COR-L47 (cell line): ENCODE data around the gene FOXP1.
"Not testable (repeated sequence)": the region's sequence is repeated elsewhere in the genome, so short reads cannot be mapped to it uniquely, and the experiment has no call there.

ENCODE experiments used
- DNase-seq: peaks from one replicate; lab custom pipeline; 2025; lab: John Stamatoyannopoulos, UW

FOXP1 gene

DNA sequence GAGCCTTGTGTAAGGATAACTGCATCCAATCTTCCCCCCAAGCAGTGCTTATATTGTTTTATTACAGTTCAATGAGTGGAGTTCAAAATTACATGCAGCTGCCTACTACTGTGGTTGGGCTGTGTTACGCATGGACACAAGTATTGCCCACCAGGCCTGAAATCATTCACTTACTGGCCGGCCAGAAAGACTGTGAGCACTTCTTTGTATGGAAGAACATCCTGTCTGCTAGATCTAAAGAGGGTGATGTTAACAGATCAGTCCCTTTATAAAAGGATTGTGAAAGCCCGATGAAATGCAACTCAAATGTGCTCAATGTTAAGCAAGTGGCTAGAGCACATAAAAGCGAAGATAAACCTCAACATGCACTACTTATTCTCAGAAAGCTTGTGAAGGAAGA lies 132.5 kb downstream of the FOXP1 start:
- no peak for DNase-seq

DNA sequence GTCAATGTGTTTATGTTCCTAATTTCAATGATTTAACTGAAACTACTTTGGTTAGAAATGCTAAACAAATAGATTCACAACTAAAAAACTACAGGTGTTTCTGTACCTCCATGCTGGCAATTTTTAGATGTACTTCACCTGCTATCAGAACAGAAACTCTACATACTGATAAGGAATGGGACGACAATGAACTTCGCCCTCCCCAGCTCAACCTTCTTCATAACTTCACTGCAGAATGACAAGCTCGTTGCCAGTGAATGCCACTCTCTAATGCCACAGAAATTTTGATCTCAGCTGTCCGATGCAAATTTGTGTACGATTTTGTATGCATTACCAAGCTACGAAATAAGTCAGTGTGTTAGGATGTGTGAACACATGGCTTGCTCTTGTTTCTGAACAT lies 133.4 kb downstream of the FOXP1 start:
- DNase-seq: no peak

GRCh38 chr3:71447803-71448202 lies 135.7 kb downstream of the FOXP1 start:
- no peak for DNase-seq

GRCh38 chr3:71447197-71447596 lies 136.3 kb downstream of the FOXP1 start:
- no peak for DNase-seq

- DNase-seq: no peak
These were observed 136.8 kb downstream of the FOXP1 start for GRCh38 chr3:71446734-71447133.

DNA sequence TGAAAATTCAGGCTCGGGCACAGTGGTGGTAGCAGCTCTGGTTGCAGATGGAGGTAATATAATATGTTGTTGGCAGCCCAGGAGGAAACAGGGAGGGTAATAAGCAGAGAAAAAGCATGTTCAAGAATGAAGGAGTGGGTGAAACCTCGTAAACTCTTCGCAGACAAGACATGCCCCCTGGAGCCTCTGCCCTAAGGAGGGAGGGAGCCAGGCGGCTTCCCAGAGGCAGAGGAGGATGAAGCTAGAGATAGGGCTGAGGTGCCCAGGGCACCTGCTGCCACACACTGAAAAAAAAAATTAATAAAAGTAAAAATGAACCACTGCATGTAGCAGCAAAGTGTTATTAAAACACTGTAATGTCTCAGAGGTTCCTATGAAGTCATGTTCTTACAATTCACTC lies 137.3 kb downstream of the FOXP1 start:
- no peak for DNase-seq

GRCh38 chr3:71444861-71445259 lies 138.7 kb downstream of the FOXP1 start:
- DNase-seq: no peak

- no peak for DNase-seq
These were observed 139.3 kb downstream of the FOXP1 start for GRCh38 chr3:71444028-71444860.

DNA sequence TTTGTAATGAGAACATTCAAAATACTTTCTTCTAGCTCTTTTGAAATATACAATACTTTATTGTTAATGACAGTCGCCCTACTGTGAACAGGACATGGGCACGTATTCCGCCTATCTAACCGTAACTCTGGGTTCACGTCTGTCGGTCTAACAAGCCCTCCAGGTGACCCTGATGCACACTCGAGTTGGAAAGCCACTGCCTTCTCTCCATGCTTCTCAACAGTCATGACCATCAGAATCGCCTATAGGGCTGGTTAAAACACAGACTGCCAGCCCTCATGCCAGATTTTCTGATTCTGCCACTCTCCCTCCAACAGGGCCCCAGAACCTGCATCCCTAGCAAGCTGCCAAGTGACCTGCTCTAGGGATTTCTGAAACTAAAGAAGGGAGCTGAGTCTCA lies 140.2 kb downstream of the FOXP1 start:
- DNase-seq: no peak

DNA sequence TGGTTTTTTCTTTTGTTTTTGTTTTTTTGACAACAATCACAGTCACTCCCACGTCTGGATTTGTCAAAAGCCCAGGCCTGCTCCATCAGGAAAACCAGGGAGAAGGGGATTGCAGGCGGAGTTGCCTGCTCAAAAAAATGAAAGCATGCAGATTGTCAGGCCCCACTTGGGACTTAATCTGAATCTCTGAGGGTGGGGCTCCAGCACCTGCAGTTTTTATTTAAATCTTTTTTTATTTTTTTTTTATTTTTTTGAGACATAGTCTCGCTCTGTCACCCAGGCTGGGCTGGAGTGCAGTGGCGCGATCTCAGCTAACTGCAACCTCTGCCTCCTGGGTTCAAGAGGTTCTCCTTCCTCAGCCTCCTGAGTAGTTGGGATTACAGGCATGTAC lies 140.9 kb downstream of the FOXP1 start:
- DNase-seq: no peak

- no peak for DNase-seq
These were observed 141.4 kb downstream of the FOXP1 start for GRCh38 chr3:71441925-71442651.

DNA sequence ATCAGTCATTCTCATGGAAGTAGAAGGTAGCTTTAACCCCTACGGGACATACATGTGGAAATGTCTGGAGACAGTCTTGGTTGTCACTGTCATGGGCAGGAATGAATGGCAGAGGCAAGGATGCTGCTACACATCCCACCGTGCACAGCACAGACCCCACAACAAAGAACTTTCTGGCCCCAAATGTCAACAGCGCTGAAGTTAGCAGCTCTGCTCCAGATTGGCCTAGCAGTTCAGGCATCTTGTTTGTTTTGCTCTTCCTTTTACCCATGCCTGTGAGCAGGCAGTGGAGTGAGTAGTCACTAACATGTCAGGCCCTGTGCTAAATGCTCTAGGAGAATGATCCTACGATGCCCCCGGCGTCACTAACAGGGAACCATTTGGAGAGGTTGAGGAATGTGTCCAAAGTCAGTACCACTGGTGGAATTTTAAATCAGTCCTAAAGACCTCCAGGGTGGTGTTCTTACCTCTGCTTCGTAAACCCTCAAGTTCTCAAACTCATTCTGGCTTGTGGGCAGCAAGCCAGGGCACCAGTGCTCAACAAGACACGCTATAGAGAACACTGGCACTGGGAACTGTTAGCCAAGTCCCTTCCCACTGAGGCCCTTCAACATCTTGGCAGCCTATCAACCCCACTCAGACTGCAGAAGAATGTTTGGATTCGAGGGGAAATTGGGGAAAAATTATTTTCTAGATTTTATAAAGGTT lies 142.2 kb downstream of the FOXP1 start:
- no peak for DNase-seq

GRCh38 chr3:71438904-71439303 lies 144.6 kb downstream of the FOXP1 start:
- DNase-seq: no peak

DNA sequence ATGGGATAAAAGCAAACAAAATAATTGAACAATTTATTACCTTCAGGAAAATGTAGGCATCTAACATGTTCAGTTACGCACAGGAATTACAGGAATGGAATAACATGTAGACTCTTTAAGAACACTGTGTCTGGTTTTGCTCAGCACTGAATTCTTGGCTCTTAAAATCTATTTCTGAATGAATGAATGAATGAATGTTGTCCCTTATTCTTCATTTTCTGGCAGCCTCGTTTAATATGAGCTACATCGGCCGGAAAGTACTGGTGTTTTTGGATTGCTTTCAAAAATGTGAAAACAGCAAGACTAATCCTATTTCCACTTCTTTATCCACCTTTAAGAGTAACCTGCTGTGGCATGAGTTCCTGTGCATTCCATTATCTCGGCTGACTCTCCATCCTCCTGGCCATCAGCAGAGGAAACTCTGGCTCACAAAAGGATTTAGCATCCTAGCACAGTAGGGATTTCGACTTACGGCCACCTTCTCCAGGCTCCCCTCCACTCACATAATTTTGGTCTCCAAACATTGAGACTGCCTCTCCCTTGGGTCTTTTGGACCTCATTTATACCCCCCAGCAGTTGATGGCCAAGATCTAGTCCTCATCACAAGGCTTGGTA lies 145.3 kb downstream of the FOXP1 start:
- no peak for DNase-seq

DNA sequence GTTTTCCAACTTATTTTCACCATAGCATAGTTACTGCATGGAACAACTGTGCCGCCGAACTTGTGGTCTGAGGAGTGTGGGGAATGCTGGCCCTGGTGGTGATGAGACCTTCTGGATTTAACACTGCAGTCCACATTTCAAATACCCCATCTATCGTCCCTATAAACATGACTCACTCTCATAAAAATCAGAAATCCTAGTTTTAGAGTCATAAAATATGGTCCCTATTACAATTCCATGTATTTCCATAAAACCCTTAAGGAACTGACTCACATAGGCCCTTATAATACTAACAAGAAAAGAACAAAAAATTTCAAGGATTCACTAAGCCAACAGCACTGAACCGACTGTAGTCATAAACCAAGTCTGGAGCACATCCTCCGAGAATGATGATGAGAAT lies 147.2 kb downstream of the FOXP1 start:
- no peak for DNase-seq

- DNase-seq: not testable (repeated sequence)
These were observed 147.7 kb downstream of the FOXP1 start for GRCh38 chr3:71435836-71436235.

- no peak for DNase-seq
These were observed 149.9 kb downstream of the FOXP1 start for GRCh38 chr3:71433631-71434030.

DNA sequence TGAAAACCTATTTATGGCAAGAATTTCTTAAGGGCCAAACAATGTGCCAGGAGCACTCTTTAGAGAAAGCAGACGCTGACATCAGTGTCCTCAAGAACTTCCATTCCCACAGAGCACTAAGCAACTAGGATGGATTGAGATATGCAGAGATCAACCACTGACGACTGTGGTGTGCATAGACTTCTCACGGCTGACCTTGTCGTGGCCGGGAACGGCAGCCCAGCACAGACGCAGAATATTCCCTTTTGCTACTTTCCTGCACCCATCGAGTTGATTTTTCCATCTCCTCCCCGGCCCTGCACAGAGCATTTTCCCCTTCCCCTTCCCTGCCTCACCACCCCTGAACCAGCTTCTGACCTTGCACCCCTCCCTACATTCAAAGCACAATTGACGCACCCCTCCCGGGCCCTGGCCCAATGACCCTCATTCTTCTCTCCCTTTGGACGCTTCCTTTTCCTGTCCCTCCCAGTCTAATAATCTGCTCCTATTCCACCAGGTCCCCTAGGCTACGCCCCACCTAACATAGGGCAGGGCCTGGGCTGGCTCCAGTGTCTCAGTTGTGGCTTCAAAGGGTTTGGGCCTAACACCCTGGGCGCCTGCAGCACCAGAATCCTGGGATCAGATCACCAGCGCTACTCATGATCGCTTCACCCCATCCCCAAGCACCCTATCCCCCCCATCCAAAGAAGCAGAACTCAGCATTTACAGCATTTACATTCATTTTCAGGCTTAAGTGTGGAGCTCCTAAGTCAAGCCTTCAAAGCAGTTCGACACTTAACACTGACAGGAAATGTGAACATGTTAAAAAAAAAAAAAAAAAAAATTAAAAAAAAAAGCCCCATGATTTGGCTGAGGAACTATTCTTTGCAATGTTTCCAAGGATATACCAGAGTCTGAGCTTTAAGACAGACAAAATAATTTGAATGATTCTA lies 151.2 kb downstream of the FOXP1 start:
- DNase-seq: no peak

DNA sequence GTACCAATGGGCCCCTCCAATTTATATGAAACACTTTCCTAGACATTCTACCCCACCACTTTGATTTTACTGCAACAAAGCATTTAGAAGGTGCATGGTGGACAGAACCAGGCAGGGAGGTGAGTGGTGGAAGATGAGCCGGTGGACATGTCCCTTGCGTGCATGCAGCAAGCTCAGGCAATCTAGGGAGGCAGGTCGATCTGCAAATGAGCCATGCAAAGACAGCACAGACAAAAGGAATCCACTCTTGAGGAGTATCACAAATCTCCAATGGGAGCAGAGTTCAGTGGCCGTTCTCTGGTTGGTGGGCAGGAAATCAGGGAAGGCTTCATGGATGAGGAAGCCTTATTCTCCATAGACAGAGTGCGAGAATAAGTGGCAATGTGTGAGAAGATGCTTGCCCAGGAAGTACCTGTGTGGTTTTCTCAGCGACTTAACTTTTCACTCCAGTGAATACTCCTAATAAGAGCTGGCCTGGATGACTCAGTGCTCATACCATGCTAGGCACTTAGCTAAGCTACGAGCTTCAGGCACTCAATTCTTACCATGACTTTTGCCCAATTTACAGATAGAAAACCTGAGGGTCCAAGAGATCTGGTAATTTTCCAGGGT lies 152.5 kb downstream of the FOXP1 start:
- no peak for DNase-seq

GRCh38 chr3:71429597-71429988 lies 153.9 kb downstream of the FOXP1 start:
- no peak for DNase-seq
